C4-2B (cell line): ENCODE data around the gene SLCO4A1.

Experiments used
- H3K27ac ChIP-seq: fragments of 450-650 bp; 2 replicates; pipeline ENCODE4 v1.5.1; 2017
- CTCF ChIP-seq: fragments of 450-650 bp; conservative IDR thresholded peaks from 2 replicates; pipeline ENCODE4 v1.5.1; 2017; ENCODE audit warnings: mild to moderate bottlenecking
- ZFX ChIP-seq: fragments of 450-650 bp; IDR thresholded peaks from 2 replicates; pipeline ENCODE4 v1.6.1; 2017

The SLCO4A1 gene

GRCh38 chr20:62645613-62646012 is 3.3 kb downstream of the SLCO4A1 start:
- TF ChIP-seq ZFX (no peak), CTCF (no peak)
- peak overlapping the region; percentile 89 for H3K27ac ChIP-seq

DNA sequence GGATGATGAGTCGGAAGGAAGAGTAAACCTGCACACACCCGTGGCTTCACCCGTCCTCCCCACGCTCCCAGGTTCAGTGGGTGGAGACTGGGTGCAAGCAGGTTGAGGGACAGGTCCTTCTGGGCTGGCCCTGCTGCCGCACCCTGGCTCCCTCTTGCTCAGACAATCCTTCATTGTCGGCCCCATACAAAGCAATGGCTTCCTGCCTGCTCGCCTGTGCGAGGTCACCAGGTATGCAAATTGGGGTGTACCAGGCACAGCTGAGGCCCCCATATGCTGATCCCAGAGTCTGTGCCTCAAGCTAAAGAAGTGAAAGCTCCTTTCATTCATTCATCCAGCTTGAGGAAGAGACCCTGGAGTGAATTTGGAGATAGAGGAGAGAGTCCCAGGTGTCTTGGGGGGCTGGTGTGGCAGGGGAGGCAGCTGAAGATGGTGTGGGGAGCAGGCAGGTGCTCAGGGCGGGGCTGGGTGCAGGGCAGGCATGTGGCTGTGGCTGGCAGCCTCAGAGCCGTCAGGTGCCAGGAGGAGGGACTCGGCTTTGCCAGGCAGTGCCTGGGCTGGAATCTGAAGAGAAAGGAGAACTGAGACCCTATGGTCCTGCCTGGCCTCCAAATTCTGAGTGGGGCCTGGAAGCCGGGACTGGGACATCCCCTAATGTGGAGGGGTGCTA is 4.7 kb downstream of the SLCO4A1 start:
- no peak for TF ChIP-seq ZFX
- TF ChIP-seq CTCF = no peak
- H3K27ac ChIP-seq = peak overlapping the region; percentile 89

DNA sequence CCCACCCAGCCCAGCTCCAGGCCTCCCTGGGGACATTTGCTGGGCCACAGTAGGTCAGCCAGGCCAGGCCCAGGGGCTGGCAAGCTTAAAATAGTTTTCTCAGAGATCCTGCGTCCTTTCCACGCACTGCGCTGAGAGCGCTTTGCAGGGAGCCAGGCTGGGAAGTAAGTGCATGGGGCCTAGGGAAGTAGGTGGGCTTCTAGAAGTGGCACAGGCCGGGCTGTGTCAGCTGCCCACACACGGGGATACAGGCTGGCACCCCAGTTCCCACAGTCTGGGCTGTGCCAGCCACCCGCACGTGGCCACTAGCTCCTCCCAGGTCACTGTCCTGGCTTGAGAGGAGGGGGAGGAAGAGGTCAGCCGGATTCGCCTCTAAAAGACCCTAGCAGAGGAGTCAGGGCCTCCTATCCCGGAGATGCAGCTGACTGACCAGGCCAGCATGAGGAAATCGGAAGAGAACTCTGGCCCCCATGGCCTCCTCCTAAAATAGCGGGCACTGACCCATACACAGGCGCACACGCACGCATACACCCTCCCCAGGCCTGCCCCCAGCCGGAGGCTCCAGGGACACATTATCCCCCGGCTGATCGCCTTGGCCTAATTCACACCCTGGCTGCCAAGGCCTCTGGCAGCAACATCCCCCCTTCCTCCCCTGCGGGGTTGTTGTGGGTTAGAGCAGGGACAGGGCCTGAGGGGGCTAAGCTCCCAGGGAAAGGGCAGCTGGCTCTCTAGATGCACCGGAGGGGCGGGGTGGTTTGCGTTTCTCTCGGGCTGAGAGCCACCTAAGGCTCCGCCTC is 5.4 kb downstream of the SLCO4A1 start:
- peak overlapping the region; percentile 89; the same call in 1 of the 2 replicates for H3K27ac ChIP-seq
- no peak for TF ChIP-seq CTCF
- TF ChIP-seq ZFX = no peak

GRCh38 chr20:62648318-62648995 is 6.2 kb downstream of the SLCO4A1 start:
- no peak overlapping the region for H3K27ac ChIP-seq
- no peak for TF ChIP-seq ZFX
- no peak for TF ChIP-seq CTCF

- no peak overlapping the region for H3K27ac ChIP-seq
- TF ChIP-seq ZFX (no peak), CTCF (no peak)
Observed at GRCh38 chr20:62649140-62649539, 6.8 kb downstream of the SLCO4A1 start.

GRCh38 chr20:62650551-62651284 is 8.4 kb downstream of the SLCO4A1 start:
- no peak for TF ChIP-seq CTCF
- TF ChIP-seq ZFX = no peak
- H3K27ac ChIP-seq = peak overlapping the region; percentile 68
